WTC11 (cell line): ENCODE measurements around the gene NPIPA3.
"Not testable (repeated sequence)": the region's sequence is repeated elsewhere in the genome, so short reads cannot be mapped to it uniquely, and the experiment has no call there.

Experiments
- ATF3 ChIP-seq: sonication (generic); formaldehyde crosslinking; conservative IDR thresholded peaks from 2 replicates; pipeline ENCODE4 v1.8.1; 2022; ENCODE audit warnings: mild to moderate bottlenecking, missing genetic modification reagents
- ELF4 ChIP-seq: sonication (generic); formaldehyde crosslinking; IDR thresholded peaks from 2 replicates; pipeline ENCODE4 v1.8.1; 2022; ENCODE audit warnings: low read depth, mild to moderate bottlenecking, moderate library complexity, missing genetic modification reagents
- EMX1 ChIP-seq: fragments of 250-450 bp; sonication (Bioruptor Pico); IDR thresholded peaks from 2 replicates; pipeline ENCODE4 v1.8.0; 2021; ENCODE audit warnings: mild to moderate bottlenecking
- SOX15 ChIP-seq: fragments of 250-450 bp; sonication (Bioruptor Pico); IDR thresholded peaks from 2 replicates; pipeline ENCODE4 v1.9.0; 2021; ENCODE audit warnings: mild to moderate bottlenecking
- TEAD1 ChIP-seq: sonication (generic); formaldehyde crosslinking; IDR thresholded peaks from 2 replicates; pipeline ENCODE4 v1.8.0; 2022; ENCODE audit warnings: mild to moderate bottlenecking, missing genetic modification reagents
- ZNF121 ChIP-seq: sonication (generic); formaldehyde crosslinking; IDR thresholded peaks from 2 replicates; pipeline ENCODE4 v1.8.0; 2023; ENCODE audit warnings: missing genetic modification reagents
- ZNF423 ChIP-seq: fragments of 250-450 bp; sonication (Bioruptor Pico); IDR thresholded peaks from 2 replicates; pipeline ENCODE4 v2.1.2; 2022; ENCODE audit warnings: mild to moderate bottlenecking, moderate library complexity
- ZNF512 ChIP-seq: sonication (generic); formaldehyde crosslinking; IDR thresholded peaks from 2 replicates; pipeline ENCODE4 v1.8.1; 2022; ENCODE audit warnings: missing genetic modification reagents, borderline replicate concordance
- TF ChIP-seq, protein P1 (sequence below): fragments of 200-600 bp; IDR thresholded peaks from 2 replicates; pipeline ENCODE4 v1.8.0; 2022; ENCODE audit warnings: antibody characterized with exemption
- TF ChIP-seq, protein P2 (sequence below): sonication (generic); formaldehyde crosslinking; IDR thresholded peaks from 2 replicates; pipeline ENCODE4 v1.8.0; 2022; ENCODE audit warnings: missing genetic modification reagents
- TF ChIP-seq, protein P3 (sequence below): sonication (generic); formaldehyde crosslinking; IDR thresholded peaks from 2 replicates; pipeline ENCODE4 v1.8.1; 2022; ENCODE audit warnings: low read depth, mild to moderate bottlenecking, moderate library complexity, missing genetic modification reagents, borderline replicate concordance

DNA sequence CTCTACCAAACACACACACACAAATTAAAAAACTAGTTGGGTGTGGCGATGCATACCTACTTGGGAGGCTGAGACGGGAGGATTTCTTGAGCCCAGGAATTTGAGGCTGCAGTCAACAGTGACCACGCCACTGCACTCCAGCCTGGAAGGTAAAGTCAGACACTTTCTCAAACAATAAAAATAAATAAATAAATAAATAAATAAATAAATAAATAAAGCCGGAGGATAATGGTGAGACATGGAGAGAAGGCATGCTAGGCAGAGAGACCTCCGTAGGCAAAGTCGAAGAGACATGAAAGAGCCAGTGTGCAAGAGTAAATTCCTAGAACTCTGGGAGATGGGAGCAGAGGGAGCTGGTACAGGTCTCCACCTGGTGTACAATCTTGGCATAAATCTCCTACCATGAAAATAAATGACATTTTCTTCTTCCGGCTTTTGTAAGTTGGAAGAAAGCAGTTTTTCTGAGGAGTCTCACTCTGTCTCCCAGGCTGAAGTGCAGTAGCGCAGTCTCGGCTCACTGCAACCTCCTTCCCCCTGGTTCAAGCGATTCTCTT is 37.7 kb downstream of the NPIPA3 start:
- TF ChIP-seq, protein P1, sequence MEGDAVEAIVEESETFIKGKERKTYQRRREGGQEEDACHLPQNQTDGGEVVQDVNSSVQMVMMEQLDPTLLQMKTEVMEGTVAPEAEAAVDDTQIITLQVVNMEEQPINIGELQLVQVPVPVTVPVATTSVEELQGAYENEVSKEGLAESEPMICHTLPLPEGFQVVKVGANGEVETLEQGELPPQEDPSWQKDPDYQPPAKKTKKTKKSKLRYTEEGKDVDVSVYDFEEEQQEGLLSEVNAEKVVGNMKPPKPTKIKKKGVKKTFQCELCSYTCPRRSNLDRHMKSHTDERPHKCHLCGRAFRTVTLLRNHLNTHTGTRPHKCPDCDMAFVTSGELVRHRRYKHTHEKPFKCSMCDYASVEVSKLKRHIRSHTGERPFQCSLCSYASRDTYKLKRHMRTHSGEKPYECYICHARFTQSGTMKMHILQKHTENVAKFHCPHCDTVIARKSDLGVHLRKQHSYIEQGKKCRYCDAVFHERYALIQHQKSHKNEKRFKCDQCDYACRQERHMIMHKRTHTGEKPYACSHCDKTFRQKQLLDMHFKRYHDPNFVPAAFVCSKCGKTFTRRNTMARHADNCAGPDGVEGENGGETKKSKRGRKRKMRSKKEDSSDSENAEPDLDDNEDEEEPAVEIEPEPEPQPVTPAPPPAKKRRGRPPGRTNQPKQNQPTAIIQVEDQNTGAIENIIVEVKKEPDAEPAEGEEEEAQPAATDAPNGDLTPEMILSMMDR, result not testable (repeated sequence)
- not testable (repeated sequence) for TF ChIP-seq ZNF121; EMX1 (CRISPR knock-in tag); TEAD1; ATF3; ZNF423 (CRISPR knock-in tag); ELF4 (CRISPR knock-in tag); ZNF512 (CRISPR knock-in tag); SOX15 (CRISPR knock-in tag)
- TF ChIP-seq, protein P2, sequence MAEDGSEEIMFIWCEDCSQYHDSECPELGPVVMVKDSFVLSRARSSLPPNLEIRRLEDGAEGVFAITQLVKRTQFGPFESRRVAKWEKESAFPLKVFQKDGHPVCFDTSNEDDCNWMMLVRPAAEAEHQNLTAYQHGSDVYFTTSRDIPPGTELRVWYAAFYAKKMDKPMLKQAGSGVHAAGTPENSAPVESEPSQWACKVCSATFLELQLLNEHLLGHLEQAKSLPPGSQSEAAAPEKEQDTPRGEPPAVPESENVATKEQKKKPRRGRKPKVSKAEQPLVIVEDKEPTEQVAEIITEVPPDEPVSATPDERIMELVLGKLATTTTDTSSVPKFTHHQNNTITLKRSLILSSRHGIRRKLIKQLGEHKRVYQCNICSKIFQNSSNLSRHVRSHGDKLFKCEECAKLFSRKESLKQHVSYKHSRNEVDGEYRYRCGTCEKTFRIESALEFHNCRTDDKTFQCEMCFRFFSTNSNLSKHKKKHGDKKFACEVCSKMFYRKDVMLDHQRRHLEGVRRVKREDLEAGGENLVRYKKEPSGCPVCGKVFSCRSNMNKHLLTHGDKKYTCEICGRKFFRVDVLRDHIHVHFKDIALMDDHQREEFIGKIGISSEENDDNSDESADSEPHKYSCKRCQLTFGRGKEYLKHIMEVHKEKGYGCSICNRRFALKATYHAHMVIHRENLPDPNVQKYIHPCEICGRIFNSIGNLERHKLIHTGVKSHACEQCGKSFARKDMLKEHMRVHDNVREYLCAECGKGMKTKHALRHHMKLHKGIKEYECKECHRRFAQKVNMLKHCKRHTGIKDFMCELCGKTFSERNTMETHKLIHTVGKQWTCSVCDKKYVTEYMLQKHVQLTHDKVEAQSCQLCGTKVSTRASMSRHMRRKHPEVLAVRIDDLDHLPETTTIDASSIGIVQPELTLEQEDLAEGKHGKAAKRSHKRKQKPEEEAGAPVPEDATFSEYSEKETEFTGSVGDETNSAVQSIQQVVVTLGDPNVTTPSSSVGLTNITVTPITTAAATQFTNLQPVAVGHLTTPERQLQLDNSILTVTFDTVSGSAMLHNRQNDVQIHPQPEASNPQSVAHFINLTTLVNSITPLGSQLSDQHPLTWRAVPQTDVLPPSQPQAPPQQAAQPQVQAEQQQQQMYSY, result not testable (repeated sequence)
- TF ChIP-seq, protein P3, sequence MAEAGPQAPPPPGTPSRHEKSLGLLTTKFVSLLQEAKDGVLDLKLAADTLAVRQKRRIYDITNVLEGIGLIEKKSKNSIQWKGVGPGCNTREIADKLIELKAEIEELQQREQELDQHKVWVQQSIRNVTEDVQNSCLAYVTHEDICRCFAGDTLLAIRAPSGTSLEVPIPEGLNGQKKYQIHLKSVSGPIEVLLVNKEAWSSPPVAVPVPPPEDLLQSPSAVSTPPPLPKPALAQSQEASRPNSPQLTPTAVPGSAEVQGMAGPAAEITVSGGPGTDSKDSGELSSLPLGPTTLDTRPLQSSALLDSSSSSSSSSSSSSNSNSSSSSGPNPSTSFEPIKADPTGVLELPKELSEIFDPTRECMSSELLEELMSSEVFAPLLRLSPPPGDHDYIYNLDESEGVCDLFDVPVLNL, result not testable (repeated sequence)
